ENCODE measurements around the gene RPL19.

GRCh38 chr17:39200957-39201510, 951 bp downstream of the RPL19 start:
- TF ChIP-seq POLR2A (IDR thresholded peaks at IDR 0.05) (no peak), CTCF (IDR thresholded peaks at IDR 0.05) (no peak)
